Measurements from ENCODE around the gene MUTYH. TPM values are rescaled to one million over a fixed set of nuclear protein-coding genes. Genes with fewer than 3 reads are reported as not detected.

Gene MUTYH
- total RNA-seq, 1 experiment from 2014 or later = 53.2 TPM

GRCh38 chr1:45302505-45303150, 37.6 kb downstream of the MUTYH start:
- Histone ChIP-seq H3K36me3 (ENCODE audit: low read depth) (no peaks in the 10 kb centered on the region), H3K9me3 (ENCODE audit: insufficient read depth, low read depth) (no peaks in the 10 kb centered on the region), H3K4me3 (peak overlapping the region; percentile 52; the same call in 1 of the 2 replicates), H3K9me2 (ENCODE audit: insufficient read depth) (no peaks in the 10 kb centered on the region), H3K4me2 (peak overlapping the region; percentile 63), H4K20me1 (ENCODE audit: insufficient read depth) (no peaks in the 10 kb centered on the region), H3K4me1 (replicated peaks; ENCODE audit: insufficient read depth) (peaks cover 10% of the 10 kb centered on the region), H2AFZ (peak overlapping the region; percentile 75; the same call in 1 of the 2 replicates), H3K79me2 (ENCODE audit: low read depth) (no peaks in the 10 kb centered on the region), H3K27me3 (ENCODE audit: insufficient read depth, low read depth) (no peaks in the 10 kb centered on the region), H3K27ac (peak overlapping the region; percentile 59), H3F3A (ENCODE audit: insufficient read depth, low read depth) (peaks cover 25% of the 10 kb centered on the region)
- no peak for TF ChIP-seq EZH2 (IDR thresholded peaks at IDR 0.05; ENCODE audit: low read depth)
- TF ChIP-seq CTCF (conservative IDR thresholded peaks at IDR 0.05) = no peak
- DNase-seq = no peak
- BruUV-seq (replicated peaks) = no TSS peak
- intact Hi-C loops (cut with micrococcal nuclease; ENCODE audit: unreplicated experiment) = loop anchor here (1.0 to 5.0 kb wide), 4 partner anchors 110 to 564 kb away; partner anchors contain the start of genes KIF2C, NASP and TESK2
- ChIA-PET POLR2A (ENCODE audit: unreplicated experiment) (interaction anchor here (0.6 to 1.3 kb wide), 6 partner anchors 37 to 630 kb away, joined by 5 to 42 read pairs (median 10); partner anchors contain the start of genes MUTYH, PRDX1 and TOE1), CTCF (interaction anchor here (0.6 to 2.7 kb wide), 12 partner anchors 21 to 1314 kb away, joined by 3 to 53 read pairs (median 9); partner anchors contain the start of genes PLK3 and UROD)

GRCh38 chr1:45300669-45300997, 39.6 kb downstream of the MUTYH start:
- no peak for DNase-seq
- ChIA-PET CTCF (interaction anchor here (0.6 to 2.3 kb wide), 6 partner anchors 123 to 507 kb away, joined by 3 to 10 read pairs (median 4); partner anchors contain the start of genes HECTD3 and UROD), POLR2A (ENCODE audit: unreplicated experiment) (no interaction called here)
- Histone ChIP-seq H3K4me3 (no peak overlapping the region), H3F3A (ENCODE audit: insufficient read depth, low read depth) (peaks cover 25% of the 10 kb centered on the region), H2AFZ (no peak overlapping the region), H3K9me2 (ENCODE audit: insufficient read depth) (no peaks in the 10 kb centered on the region), H3K27ac (no peak overlapping the region), H3K36me3 (ENCODE audit: low read depth) (no peaks in the 10 kb centered on the region), H3K79me2 (ENCODE audit: low read depth) (no peaks in the 10 kb centered on the region), H3K4me1 (replicated peaks; ENCODE audit: insufficient read depth) (peaks cover 10% of the 10 kb centered on the region), H3K27me3 (ENCODE audit: insufficient read depth, low read depth) (no peaks in the 10 kb centered on the region), H4K20me1 (ENCODE audit: insufficient read depth) (no peaks in the 10 kb centered on the region), H3K4me2 (no peak overlapping the region), H3K9me3 (ENCODE audit: insufficient read depth, low read depth) (no peaks in the 10 kb centered on the region)
- intact Hi-C loops (cut with micrococcal nuclease; ENCODE audit: unreplicated experiment) = loop anchor here (1.0 to 5.0 kb wide), 5 partner anchors 112 to 508 kb away; no protein-coding TSS in a partner anchor
- BruUV-seq (replicated peaks) = no TSS peak
- TF ChIP-seq EZH2 (IDR thresholded peaks at IDR 0.05; ENCODE audit: low read depth) = no peak
- no peak for TF ChIP-seq CTCF (conservative IDR thresholded peaks at IDR 0.05)

- intact Hi-C loops (cut with micrococcal nuclease; ENCODE audit: unreplicated experiment) = loop anchor here (1.0 to 5.0 kb wide), 5 partner anchors 112 to 507 kb away; no protein-coding TSS in a partner anchor
- Histone ChIP-seq H3K79me2 (ENCODE audit: low read depth) (no peaks in the 10 kb centered on the region), H3F3A (ENCODE audit: insufficient read depth, low read depth) (peaks cover 25% of the 10 kb centered on the region), H4K20me1 (ENCODE audit: insufficient read depth) (no peaks in the 10 kb centered on the region), H3K27ac (no peak overlapping the region), H3K36me3 (ENCODE audit: low read depth) (no peaks in the 10 kb centered on the region), H2AFZ (no peak overlapping the region), H3K4me2 (no peak overlapping the region), H3K9me2 (ENCODE audit: insufficient read depth) (no peaks in the 10 kb centered on the region), H3K27me3 (ENCODE audit: insufficient read depth, low read depth) (no peaks in the 10 kb centered on the region), H3K9me3 (ENCODE audit: insufficient read depth, low read depth) (no peaks in the 10 kb centered on the region), H3K4me1 (replicated peaks; ENCODE audit: insufficient read depth) (peaks cover 10% of the 10 kb centered on the region), H3K4me3 (no peak overlapping the region)
- TF ChIP-seq EZH2 (IDR thresholded peaks at IDR 0.05; ENCODE audit: low read depth) (no peak), CTCF (conservative IDR thresholded peaks at IDR 0.05) (peak; percentile 79)
- no TSS peak for BruUV-seq (replicated peaks)
- POLR2A ChIA-PET (ENCODE audit: unreplicated experiment) = no interaction called here
- DNase-seq = peak; percentile 42 to 67
- CTCF ChIA-PET = interaction anchor here (0.5 to 2.3 kb wide), 7 partner anchors 83 to 687 kb away, joined by 3 to 10 read pairs (median 3); partner anchors contain the start of genes HECTD3 and UROD
These were observed 40.1 kb downstream of the MUTYH start for GRCh38 chr1:45299981-45300668.

Data from PC-9 (cell line).